HG03139 (cell line): ENCODE data around the gene DDAH1.

ENCODE experiments used
- ATAC-seq: cut with Tn5 transposase; IDR thresholded peaks from one replicate; pipeline ENCODE4 v1.9.1; 2021; ENCODE audit not compliant: unreplicated experiment

The DDAH1 gene

DNA sequence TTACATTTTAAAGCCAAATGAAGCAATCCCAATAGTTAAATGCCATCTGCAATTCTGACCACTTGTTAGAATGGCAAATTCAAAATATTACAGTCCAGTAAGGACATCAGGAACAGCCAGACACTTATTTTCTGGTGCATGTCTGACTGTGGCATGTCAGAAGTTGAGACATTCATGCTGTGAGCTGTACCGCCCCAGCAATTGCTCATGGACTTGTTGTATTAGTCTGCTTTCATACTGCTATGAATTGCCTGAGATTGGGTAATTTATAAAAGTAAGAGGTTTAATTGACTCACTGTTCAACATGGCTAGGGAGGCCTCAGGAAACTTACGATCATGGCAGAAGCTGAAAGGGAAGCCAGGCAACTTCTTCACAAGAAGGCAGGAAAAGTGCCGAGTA is 19.1 kb downstream of the DDAH1 start:
- no peak for ATAC-seq

DNA sequence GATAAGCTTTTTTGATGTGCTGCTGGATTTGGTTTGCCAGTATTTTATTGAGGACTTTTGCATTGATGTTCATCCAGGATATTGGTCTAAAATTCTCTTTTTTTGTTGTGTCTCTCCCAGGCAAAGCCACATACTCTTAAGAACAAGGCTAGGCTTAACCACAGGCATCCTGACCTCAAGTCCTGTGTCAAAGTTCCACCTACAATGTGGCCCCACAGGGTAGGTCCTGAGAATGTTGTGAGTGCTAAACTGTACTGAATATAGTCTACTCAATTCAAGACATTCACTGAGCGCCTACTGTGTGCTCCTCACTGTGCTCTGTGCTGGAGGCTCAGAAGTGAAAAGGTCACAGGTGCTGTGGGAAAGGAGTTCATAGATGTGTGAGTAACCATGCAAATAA is 20.6 kb downstream of the DDAH1 start:
- no peak for ATAC-seq

DNA sequence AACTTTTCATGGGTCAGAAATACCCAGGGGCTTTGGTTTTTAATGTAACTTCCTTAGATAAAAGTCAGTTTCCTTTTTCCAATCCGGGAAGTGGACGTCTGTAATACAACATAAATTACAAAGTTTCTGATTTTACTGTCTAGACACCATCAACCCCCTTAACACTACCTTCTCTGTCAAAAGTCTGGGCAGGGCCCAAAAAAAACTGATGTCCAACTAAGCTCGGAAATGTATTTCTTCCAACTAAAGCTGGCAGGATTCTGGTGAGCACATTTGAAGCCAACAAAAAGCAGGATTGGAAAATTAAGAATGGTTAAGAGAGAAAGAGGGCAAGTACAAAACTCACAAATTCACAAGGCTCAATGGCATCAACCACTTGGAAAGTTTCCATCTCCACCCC is 24.3 kb downstream of the DDAH1 start:
- no peak for ATAC-seq

DNA sequence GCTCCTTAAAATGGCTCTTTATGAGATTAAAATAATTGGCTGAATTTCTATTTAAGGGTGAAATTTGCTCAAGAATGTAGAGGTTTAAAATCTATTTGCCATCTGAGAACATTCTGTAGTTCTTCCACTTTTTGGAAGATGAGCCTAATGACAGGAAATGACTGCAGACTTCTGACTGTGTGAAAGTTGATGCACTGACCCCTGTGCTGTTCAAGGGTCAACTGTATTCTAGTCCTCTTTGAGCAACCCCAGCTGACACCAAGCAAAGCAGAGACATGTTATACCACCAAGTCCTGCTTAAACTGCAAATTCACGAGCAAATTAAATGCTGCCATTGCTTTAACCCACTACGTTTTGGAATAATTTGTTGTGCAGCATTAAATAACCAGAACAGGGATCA is 26.6 kb downstream of the DDAH1 start:
- ATAC-seq = no peak

DNA sequence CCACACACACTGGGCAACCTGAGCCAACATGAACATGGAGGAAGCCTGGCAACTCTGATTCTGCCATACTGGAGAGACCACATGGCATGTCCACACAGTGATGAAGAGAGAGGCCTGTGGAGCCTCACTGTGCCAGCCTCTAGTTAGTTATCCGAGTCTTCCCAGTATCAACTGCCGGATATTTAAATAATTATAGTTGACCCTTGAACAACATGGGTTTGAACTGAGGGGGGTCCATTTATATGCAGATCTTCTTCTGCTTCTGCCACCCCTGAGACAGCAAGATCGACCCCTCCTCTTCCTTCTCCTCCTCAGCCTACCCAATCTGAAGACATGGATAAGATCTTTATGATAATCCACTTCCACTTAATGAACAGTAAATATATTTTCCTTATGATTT is 27.8 kb downstream of the DDAH1 start:
- no peak for ATAC-seq

DNA sequence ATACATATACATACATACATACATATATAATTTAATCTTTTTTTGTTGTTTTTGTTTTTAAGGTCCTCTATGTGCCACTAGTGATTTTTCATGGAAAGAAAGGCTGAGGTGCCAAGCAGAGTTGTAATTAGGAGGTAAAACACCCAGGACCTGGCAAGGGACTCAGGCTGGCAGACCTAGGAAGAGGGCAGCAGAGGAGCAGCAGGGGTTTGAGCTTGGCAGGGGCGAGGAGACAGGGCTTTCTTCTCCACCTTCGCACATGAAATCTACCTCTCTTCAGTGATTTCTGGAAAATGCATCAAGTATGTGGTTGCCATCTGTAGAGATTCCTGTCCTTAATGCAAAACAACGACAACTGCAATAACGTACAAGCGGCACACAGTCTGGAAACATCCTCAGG is 31.9 kb downstream of the DDAH1 start:
- ATAC-seq = no peak

DNA sequence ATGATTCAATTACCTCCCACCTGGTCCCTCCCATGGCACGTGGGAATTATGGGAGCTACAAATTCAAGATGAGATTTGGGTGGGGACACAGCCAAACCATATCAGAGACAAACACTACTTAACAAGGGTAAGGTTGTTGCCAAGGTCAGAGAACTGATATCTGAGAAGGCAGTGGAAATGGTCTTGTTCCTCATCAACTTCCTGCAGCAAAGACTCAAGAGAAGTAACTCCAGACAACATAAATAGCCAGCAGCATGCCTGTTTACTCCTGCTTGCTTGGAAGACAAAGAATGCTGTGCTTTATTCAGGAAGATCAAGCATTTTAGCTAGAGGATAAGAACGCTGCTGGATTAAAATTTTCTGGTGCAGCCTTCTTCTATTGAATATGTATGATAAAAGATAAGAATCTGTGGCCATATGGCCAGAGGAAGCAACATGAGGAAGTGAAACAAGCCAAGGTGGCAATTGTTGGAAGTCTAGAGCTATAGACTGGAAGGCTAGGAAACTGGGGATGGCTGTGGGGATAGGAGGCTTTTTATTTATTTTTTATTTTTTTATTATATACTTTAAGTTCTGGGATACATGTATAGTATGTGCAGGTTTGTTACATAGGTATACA is 36.4 kb downstream of the DDAH1 start:
- ATAC-seq = no peak

DNA sequence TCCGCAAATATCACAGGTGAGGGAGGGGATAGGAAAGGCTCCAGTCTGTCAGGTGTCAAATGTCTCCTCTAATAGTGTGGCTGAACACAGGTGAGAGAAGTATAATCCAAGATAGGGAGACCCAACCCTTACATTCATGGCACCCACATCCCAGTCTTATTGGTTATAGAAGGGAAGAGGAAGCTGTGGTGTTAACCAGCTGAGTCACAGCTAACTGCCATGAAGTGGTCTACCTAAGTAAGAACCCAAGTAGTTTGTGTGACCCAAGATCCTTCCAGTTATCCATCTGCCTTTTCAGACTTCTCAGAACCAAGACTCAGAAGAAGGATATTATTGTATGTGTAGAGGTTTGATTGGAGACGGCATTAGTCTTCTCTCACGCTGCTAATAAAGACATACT is 37.1 kb downstream of the DDAH1 start:
- ATAC-seq = no peak

DNA sequence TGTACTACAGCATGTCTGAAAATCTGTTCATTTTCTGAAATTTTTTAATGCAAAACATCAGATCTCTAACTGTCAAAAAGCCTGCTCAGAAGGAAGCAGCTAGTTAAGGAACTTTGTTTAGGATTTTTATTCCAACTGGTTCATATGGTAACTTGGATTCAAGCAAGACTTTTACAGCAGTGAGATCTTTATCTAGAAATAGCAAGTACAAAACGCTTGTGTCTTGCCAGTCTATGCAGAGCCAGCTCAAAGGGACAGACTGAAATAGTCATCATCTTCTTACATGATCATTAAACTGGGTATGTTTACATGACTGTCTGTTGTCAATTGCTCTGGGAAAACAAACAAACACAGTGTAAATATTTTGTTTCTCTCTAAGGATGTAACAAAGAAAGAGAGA is 37.6 kb downstream of the DDAH1 start:
- ATAC-seq = no peak

DNA sequence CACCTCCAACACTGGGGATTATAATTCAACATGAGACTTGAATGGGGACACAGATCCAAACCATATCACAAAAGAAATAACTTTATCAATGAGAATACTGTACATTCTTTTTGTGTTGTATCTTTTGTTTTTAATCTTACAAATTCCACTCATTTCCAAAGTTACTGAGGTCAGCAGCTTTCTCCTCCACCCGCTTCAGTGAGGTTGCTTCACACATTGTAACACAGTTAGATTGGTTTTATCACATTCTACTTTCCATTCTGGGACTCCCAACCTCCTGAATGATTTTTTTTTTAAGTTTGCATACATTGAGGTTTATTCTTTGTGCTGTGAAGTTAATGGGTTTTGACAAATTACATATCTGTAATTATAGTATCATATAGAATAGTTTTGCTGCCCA is 43.8 kb downstream of the DDAH1 start:
- no peak for ATAC-seq

DNA sequence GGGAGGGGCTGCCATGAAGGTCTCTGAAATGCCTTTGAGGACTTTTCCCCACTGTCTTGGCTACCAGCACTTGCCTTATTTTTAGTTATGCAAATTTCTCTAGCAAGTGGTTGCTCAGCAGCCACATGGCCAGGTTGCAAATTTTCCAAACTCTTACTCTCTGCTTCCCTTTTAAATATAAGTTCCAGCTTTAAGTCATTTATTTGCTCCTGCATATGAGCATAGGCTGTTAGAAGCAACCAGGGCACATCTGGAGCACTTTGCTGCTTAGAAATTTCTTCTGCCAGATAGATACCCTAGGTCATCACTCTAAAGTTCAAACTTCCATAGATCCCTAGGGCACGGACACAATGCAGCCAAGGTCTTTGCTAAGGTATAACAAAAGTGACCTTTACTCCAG is 44.8 kb downstream of the DDAH1 start:
- no peak for ATAC-seq

DNA sequence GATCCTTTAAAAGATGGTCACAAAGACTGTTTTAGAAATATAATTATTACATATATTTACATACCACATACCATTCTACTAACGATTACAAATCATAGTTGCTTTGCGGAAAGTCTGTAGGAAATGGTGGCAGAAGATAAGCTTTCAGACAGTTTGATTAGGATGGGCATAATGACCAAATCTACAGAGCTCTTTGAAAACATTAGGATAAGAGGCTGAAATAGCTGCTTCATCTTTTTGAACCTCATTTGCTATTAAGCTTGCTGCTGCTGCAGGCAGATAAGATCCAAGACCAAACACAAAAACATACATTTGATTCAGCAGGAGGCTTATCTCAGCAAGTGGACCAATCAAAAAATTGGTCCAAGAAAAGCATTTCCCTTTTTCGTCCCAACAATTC is 47.1 kb downstream of the DDAH1 start:
- no peak for ATAC-seq

DNA sequence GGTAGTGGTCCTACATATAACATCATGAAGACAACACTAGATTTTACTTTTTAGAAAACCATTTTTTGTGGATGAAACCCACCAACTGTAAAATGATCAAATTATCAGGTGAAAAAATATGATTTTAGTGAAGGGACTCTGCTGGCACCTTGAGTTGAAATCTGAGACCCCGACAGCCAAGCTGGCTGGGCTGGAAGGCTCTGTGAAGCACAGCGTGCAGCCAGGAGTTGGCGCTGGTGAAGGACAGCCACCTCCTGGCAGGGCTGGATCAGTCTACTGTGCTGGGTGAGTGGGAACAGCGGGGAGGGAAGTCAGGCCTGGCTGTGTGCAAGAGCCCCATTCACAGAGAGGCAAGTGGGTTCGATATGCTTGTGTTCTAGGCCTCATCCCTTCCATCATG is 47.9 kb downstream of the DDAH1 start:
- ATAC-seq = no peak

DNA sequence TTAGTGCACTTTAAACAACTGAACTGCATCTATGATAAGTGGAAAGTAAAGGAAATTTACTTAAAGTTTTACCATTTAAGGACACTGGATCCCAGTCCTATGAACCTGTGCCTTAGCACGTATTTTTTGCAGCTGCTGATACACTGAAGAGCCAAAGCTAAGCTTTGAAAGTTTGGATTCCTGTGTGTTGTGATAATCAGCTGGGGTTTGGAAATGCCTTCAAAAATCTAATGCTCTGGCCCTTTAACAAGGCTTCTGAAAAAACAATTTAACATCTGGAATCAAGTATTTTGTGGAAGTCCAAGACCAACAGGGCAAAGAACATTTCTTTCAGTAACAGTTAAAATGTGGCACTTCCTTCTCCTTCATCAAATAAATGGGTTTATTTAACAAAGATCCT is 51.8 kb downstream of the DDAH1 start:
- ATAC-seq = no peak

DNA sequence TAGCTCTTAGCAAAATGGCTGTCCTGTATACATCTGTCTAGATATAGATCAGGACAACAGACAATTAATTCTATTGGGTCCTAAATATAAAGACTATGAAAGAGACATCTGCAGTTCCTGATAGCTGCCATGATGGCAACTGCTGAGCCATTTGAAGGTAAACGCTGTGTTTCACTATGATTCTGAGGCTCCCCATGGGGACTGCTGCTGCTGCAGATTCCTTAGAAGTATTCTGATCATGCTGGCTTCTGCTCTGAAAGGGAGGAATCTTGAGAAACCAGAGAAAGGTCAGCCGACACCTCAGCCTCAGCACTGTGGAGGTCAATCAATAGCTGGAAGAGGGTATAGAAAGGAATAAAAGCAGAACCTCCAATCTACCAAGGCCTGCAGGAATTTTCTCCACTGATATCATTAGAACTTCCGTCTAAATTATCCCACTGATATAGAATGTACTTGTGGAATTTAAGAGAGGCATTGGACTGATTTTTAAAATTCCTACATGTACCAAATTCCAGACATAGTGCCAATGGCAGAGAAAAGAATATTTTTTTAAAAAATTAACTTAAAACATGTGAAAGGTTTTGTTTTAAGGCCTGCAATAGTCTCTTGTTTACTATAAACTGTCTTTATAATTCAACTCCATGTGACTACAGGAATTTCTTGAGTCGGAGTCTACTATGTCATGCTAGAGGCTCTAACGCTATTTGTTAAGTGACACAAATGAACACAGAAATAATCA is 53.2 kb downstream of the DDAH1 start:
- no peak for ATAC-seq

DNA sequence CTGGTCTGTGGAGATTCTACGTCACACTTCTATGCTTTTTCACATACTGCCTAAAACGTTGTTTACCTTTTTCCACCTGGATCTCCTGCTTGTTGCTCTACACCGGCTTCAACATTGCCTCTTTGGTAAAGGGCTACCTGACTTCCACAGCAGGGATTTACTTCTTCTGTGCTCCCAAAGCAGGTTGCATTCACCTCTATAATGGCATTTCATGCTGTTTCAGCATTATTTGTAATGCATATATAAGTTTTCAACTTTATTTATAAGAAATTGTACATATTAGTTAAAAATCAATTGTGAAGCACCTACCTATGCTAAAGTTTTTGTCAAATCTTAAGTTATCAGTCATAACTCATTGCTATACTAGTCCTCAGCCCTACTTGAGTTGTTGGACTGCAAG is 55.4 kb downstream of the DDAH1 start:
- no peak for ATAC-seq

DNA sequence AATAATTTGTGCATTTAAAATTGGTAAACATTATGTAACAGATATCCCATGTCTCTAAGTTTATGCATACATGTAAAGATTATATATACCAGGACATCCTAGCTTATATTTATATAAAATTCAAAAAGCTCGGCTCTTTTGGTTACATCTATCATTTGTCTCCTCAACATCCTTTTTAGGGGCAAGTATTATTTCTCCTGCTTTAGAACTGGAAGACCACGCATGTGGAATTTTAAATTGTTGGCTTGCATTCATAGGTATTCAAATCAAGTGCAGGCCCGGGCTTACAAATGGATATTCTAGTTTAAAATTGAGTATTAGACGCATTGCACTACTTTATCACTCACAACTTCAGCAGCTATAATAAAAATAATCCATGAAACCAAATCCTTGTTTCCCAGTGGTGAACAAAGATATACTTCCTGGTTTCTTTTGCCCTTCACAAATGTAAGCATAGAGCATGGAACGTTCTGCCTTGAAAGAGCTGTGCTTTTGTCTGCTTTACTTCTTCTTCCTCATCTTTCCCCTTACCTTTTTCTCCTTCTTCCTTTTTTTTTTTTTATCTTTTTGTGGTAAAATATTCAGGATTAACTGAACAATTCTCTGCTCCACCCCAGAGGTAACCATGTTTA is 57.1 kb downstream of the DDAH1 start:
- ATAC-seq = no peak

DNA sequence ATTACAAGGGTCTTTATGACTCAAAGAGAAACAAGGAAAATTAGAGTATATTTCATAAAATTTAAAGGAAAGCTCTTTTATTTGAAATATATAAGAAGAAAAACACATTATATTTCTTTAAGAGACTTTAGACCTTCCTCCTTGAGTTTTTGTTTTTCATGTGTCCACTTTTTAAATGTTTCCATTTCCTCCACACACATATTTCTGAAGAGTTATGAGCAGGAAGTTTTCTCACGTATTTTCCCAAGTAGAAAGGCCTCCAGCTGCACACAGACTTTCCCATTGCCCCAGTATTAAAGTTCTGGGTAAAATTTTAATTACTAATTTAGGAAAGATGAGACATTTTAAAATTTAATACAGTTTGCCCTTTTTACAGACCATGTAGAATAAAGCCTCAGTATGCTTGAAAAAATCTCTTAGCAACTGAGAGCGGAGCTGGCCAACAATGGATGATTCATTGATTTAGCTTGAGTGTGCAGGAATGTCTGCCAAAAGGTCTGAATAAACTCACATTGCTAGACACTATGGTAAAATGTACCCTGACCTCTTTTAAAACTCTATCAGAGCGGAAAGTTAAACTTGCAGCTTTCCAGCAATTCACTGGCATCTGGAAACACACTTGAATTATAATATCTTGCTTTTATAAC is 57.9 kb downstream of the DDAH1 start:
- no peak for ATAC-seq

DNA sequence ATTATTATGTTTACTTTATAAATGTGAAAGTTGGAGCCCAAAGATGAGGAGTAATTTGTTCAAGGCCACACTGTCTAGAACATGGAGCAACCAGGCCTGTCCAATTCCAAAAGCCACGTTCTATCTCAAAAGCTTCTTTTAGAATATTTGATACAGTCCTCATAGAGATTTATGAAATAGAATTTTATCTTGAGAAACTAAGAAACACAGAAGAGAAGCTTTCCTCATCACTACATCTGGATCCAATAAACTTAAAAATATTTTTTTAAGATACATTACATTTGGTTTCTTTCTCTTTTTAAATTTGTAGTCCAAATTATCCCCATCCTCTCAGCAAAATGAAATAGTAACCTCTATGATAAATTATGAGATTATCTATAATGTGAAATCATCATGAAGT is 58.9 kb downstream of the DDAH1 start:
- no peak for ATAC-seq

DNA sequence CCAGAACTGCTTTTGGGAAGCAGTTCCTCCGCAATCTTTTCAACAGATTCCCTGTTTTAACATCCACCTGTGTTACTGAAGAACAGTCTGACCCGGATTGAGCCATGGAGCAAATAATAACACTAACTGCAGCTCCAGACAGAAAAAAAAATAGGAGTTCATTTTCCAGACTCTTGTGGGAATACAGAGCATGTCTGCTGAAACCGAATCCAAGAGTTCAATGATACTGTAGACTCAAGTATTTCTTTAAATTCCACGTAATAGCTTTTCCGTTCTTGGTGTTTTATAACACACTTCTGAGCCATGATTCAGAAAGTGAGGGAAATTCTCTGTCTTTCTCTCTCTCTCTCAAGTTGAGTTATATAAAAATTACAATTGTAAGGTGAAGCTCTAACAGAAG is 60.6 kb downstream of the DDAH1 start:
- no peak for ATAC-seq

DNA sequence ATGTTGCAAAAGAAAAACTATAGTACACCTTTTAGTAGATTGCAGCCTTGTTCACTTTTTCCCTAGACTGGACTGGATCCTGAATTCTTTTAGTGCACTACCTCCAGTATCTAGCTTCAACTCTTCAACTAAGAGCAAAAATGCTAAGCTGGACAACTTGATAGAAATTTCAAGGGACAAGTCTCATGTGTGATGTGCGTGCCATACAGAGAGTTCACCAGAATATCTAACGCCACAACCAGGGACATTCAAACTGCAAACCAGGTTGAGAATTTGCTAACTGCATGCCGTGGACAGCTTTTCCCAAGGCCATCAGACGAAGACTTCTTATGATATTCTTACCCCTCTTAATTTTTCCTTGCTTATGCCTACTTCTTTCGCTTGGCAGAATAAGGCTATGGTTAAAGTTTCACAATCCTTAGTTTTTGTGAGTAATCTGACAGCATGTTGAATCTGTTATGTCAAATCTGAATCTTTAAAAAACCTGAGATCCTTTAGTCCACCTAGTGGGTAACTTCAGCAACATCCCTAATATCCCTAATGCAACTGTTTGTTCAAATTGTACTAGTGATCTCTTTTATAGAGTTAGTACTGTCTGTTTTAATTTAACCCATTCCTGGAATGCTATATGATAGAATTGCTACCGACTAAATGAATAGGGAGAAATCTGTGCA is 66.4 kb downstream of the DDAH1 start:
- no peak for ATAC-seq
